Hepatocyte (in vitro differentiated cells): ENCODE measurements around the gene OR8S1.

ENCODE experiments used
- EZH2 ChIP-seq: fragments of 200-600 bp; sonication (generic); IDR thresholded peaks from 2 replicates; pipeline ENCODE4 v1.6.1; 2016; ENCODE audit warnings: antibody characterized with exemption, mild to moderate bottlenecking, borderline replicate concordance
- EZH2phosphoT487 ChIP-seq: fragments of 200-600 bp; sonication (generic); IDR thresholded peaks from one replicate; pipeline ENCODE4 v1.6.1; 2018; ENCODE audit warnings: antibody characterized with exemption, mild to moderate bottlenecking, low read depth, moderate library complexity; ENCODE audit not compliant: unreplicated experiment, severe bottlenecking
- TF ChIP-seq, protein P1 (sequence below): fragments of 200-600 bp; sonication (generic); IDR thresholded peaks from 2 replicates; pipeline ENCODE4 v1.5.1; 2016; ENCODE audit warnings: antibody characterized with exemption, mild to moderate bottlenecking; ENCODE audit not compliant: poor library complexity

DNA sequence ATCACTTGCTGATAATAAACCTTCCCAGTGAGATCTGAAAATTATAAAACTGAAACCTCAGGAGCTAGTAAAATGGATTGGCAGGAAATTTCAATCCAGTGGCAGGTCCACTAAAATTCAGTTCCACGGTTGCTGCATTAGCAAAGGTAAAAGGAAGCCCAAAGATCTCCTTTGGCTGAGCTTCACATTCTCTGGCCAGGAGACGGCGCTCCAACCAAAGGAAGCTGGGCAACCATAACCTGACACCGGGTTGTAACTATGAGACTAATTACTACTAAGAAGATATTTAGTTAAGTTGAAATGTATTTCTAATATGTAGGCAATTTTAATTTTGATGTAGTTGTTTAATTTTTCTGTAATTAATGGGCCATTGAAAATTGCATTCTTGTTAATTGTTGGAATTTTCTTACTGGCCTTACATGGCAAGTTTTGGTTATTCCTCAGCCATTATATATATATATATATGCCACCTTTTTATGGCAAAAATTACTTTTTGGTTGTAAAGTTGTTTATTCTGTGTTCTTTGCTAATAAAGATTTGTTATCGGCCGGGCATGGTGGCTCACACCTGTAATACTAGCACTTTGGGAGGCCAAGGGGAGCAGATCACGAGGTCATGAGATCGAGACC, 17.0 kb downstream of the OR8S1 start:
- no peak for TF ChIP-seq EZH2
- TF ChIP-seq, protein P1, sequence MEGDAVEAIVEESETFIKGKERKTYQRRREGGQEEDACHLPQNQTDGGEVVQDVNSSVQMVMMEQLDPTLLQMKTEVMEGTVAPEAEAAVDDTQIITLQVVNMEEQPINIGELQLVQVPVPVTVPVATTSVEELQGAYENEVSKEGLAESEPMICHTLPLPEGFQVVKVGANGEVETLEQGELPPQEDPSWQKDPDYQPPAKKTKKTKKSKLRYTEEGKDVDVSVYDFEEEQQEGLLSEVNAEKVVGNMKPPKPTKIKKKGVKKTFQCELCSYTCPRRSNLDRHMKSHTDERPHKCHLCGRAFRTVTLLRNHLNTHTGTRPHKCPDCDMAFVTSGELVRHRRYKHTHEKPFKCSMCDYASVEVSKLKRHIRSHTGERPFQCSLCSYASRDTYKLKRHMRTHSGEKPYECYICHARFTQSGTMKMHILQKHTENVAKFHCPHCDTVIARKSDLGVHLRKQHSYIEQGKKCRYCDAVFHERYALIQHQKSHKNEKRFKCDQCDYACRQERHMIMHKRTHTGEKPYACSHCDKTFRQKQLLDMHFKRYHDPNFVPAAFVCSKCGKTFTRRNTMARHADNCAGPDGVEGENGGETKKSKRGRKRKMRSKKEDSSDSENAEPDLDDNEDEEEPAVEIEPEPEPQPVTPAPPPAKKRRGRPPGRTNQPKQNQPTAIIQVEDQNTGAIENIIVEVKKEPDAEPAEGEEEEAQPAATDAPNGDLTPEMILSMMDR, result peak; percentile 47
- no peak for TF ChIP-seq EZH2phosphoT487
